GM23338 (cell line): ENCODE data around the gene GABBR1. TPM values are rescaled to one million over a fixed set of nuclear protein-coding genes. Genes with fewer than 3 reads are reported as not detected.

ENCODE experiments used
- ATAC-seq: fragments of 200-7000 bp; cut with Tn5 transposase; 3 replicates; pipeline ENCODE4 v1.9.1; 2020
- DNase-seq: peaks from one replicate; pipeline ENCODE4 v3.0.0-alpha.2; 2015; ENCODE audit warnings: low spot score
- H2AFZ ChIP-seq: fragments of 200-600 bp; sonication (generic); 2 replicates; pipeline ENCODE4 v1.8.0; 2016; ENCODE audit warnings: antibody characterized with exemption, mild to moderate bottlenecking, moderate library complexity
- H3F3A ChIP-seq: fragments of 200-600 bp; sonication (generic); replicated peaks from 2 replicates; pipeline ENCODE4 v1.8.0; 2017; ENCODE audit warnings: antibody characterized with exemption, mixed run types, low read depth
- H3K27ac ChIP-seq: fragments of 200-600 bp; sonication (generic); 2 replicates; pipeline ENCODE4 v1.6.1; 2016; ENCODE audit warnings: low read depth
- H3K27me3 ChIP-seq: fragments of 200-600 bp; sonication (generic); 2 replicates; pipeline ENCODE4 v1.8.0; 2016; ENCODE audit warnings: mild to moderate bottlenecking, mixed run types, moderate library complexity; ENCODE audit not compliant: insufficient read depth
- H3K36me3 ChIP-seq: fragments of 200-600 bp; sonication (generic); 2 replicates; pipeline ENCODE4 v1.8.0; 2016; ENCODE audit warnings: mild to moderate bottlenecking; ENCODE audit not compliant: insufficient read depth
- H3K4me1 ChIP-seq: fragments of 200-600 bp; sonication (generic); 2 replicates; pipeline ENCODE4 v1.8.0; 2016; ENCODE audit warnings: mild to moderate bottlenecking, moderate library complexity; ENCODE audit not compliant: insufficient read depth
- H3K4me2 ChIP-seq: fragments of 200-600 bp; sonication (generic); 2 replicates; pipeline ENCODE4 v1.7.1; 2017; ENCODE audit warnings: mixed run types
- H3K4me3 ChIP-seq: fragments of 200-600 bp; sonication (generic); 2 replicates; pipeline ENCODE4 v1.6.1; 2016; ENCODE audit warnings: mixed run types
- H3K79me2 ChIP-seq: fragments of 200-600 bp; sonication (generic); replicated peaks from 2 replicates; pipeline ENCODE4 v1.8.0; 2017; ENCODE audit warnings: mild to moderate bottlenecking; ENCODE audit not compliant: insufficient read depth
- H3K9me2 ChIP-seq: fragments of 200-600 bp; sonication (generic); 2 replicates; pipeline ENCODE4 v1.8.0; 2017; ENCODE audit not compliant: insufficient read depth
- H4K20me1 ChIP-seq: fragments of 200-600 bp; sonication (generic); replicated peaks from 2 replicates; pipeline ENCODE4 v1.8.0; 2017; ENCODE audit warnings: mild to moderate bottlenecking; ENCODE audit not compliant: insufficient read depth
- H3K27ac Mint-ChIP-seq: 2 replicates; pipeline ENCODE4 v1.8.0; 2020; ENCODE audit warnings: inconsistent platforms, mild to moderate bottlenecking, moderate library complexity, mixed read lengths
- H3K27me3 Mint-ChIP-seq: 3 replicates; pipeline ENCODE4 v1.8.0; 2022; ENCODE audit warnings: low read depth, mild to moderate bottlenecking, moderate library complexity, mixed read lengths, inconsistent platforms; ENCODE audit not compliant: insufficient read depth, poor library complexity
- H3K36me3 Mint-ChIP-seq: 3 replicates; pipeline ENCODE4 v1.8.0; 2021; ENCODE audit warnings: low read depth, mild to moderate bottlenecking, inconsistent platforms, moderate library complexity, mixed read lengths
- H3K4me1 Mint-ChIP-seq: 3 replicates; pipeline ENCODE4 v1.8.0; 2020; ENCODE audit warnings: mild to moderate bottlenecking, inconsistent platforms, mixed read lengths
- H3K4me3 Mint-ChIP-seq: 3 replicates; pipeline ENCODE4 v1.8.0; 2021; ENCODE audit warnings: moderate library complexity, mild to moderate bottlenecking, inconsistent platforms, mixed read lengths
- H3K9me3 Mint-ChIP-seq: 3 replicates; pipeline ENCODE4 v1.8.0; 2020; ENCODE audit warnings: moderate library complexity, mild to moderate bottlenecking, inconsistent platforms, mixed read lengths
- CREB1 ChIP-seq: fragments of 250-450 bp; sonication (Bioruptor Pico); IDR thresholded peaks from 2 replicates; pipeline ENCODE4 v1.5.0; 2020; ENCODE audit warnings: low read depth, mild to moderate bottlenecking, moderate library complexity
- EZH2phosphoT487 ChIP-seq: fragments of 200-600 bp; sonication (generic); IDR thresholded peaks from one replicate; pipeline ENCODE4 v1.8.1; 2018; ENCODE audit warnings: antibody characterized with exemption; ENCODE audit not compliant: unreplicated experiment
- JUNB ChIP-seq: IDR thresholded peaks from one replicate; pipeline ENCODE4 v1.6.1; 2016; ENCODE audit warnings: antibody characterized with exemption; ENCODE audit not compliant: unreplicated experiment
- NANOG ChIP-seq: IDR thresholded peaks from 2 replicates; pipeline ENCODE4 v1.6.1; 2016; ENCODE audit warnings: antibody characterized with exemption, borderline replicate concordance
- POLR2AphosphoS5 ChIP-seq: IDR thresholded peaks from 2 replicates; pipeline ENCODE4 v1.6.1; 2016; ENCODE audit warnings: antibody characterized with exemption, low read depth
- STAT1 ChIP-seq: IDR thresholded peaks from one replicate; pipeline ENCODE4 v1.6.1; 2016; ENCODE audit warnings: antibody characterized with exemption; ENCODE audit not compliant: unreplicated experiment
- polyA plus RNA-seq: library from polyadenylated mRNA; unstranded; fragments of >200 nt; fragmentation: Nextera tagmentation; extraction: Ambion mirVana; gene quantifications from 2 replicates; pipeline ENCODE4 v1.2.1, GENCODE V29; 2016
- total RNA-seq: library from RNA; depleted of rRNA; stranded (reverse); fragments of >200 nt; shearing (Covaris generic); gene quantifications from 2 replicates; pipeline ENCODE4 v1.2.3, GENCODE V29; 2014
- TF ChIP-seq, protein P1 (sequence below): IDR thresholded peaks from 2 replicates; pipeline ENCODE4 v1.6.1; 2016; ENCODE audit warnings: antibody characterized with exemption
- TF ChIP-seq, protein P2 (sequence below), 2 experiments: fragments of 200-600 bp in 1 of 2; sonication (generic) in 1 of 2; conservative IDR thresholded peaks; 2 replicates each; pipeline versions ENCODE4 v1.5.1 to v1.6.1; 2016 to 2017; ENCODE audit warnings: antibody characterized with exemption in 2 of 2, low read depth in 2 of 2, mild to moderate bottlenecking in 2 of 2, moderate library complexity in 1 of 2
- TF ChIP-seq, protein P3 (sequence below): fragments of 250-450 bp; sonication (Bioruptor Pico); IDR thresholded peaks from 2 replicates; pipeline ENCODE4 v1.5.0; 2020; ENCODE audit warnings: mild to moderate bottlenecking, moderate library complexity

Gene GABBR1
- total and polyA plus RNA-seq, 2 experiments from 2014 or later = 42.8 to 78.9 TPM

DNA sequence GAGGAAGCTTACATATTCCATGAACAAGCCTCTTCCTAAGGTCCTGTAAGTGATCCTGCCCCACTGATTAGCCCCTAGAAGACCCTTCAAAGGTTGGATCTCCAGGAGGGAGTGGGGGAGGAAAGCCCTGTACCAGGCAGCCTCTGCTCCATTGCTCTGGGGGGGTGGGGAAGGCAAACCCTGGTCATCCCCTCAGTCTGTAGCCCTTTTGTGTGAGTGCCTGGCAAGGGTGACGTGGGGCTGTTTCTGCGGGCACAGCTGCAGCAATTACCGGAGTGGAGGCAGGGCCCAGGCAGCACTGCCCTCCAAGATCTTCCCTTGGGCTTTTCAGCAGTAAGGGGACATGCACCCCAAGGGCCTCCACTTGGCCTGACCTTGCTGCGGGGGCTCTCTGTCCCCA is 23.8 kb upstream of the GABBR1 start, which contains the start of gene MOG:
Gene MOG, plus strand, starts transcription at position 295 of the 400 bp plus-strand sequence. CDS start 118 bp downstream, outside the sequence.
- peaks cover 34% of the 10 kb centered on the region for H3K4me1 Mint-ChIP-seq
- no peak for ATAC-seq
- peaks cover 3% of the 10 kb centered on the region; the same call in 1 of the 2 replicates for H3F3A ChIP-seq
- H3K9me3 Mint-ChIP-seq = no peaks in the 10 kb centered on the region
- H3K4me2 ChIP-seq = no peak within 1 kb of the TSS
- H3K4me1 ChIP-seq = peaks cover 10% of the 10 kb centered on the region
- no peak within 1 kb of the TSS for H3K4me3 Mint-ChIP-seq
- peak within 1 kb of the TSS; percentile 16; the same call in 1 of the 2 replicates for H2AFZ ChIP-seq
- H3K27me3 ChIP-seq = no peaks in the 10 kb centered on the region
- no peak for TF ChIP-seq STAT1
- TF ChIP-seq EZH2phosphoT487 = no peak
- TF ChIP-seq POLR2AphosphoS5 = no peak
- no peak within 1 kb of the TSS for H3K27ac Mint-ChIP-seq
- H3K27me3 Mint-ChIP-seq = peaks cover 6% of the 10 kb centered on the region
- H4K20me1 ChIP-seq = no peaks in the 10 kb centered on the region
- H3K36me3 ChIP-seq = no peaks in the 10 kb centered on the region
- H3K9me2 ChIP-seq = no peaks in the 10 kb centered on the region
- no peak for DNase-seq
- peaks cover 4% of the 10 kb centered on the region; the same call in 1 of the 3 replicates for H3K36me3 Mint-ChIP-seq
- no peak within 1 kb of the TSS for H3K27ac ChIP-seq
- H3K4me3 ChIP-seq = no peak within 1 kb of the TSS
- no peaks in the 10 kb centered on the region for H3K79me2 ChIP-seq

DNA sequence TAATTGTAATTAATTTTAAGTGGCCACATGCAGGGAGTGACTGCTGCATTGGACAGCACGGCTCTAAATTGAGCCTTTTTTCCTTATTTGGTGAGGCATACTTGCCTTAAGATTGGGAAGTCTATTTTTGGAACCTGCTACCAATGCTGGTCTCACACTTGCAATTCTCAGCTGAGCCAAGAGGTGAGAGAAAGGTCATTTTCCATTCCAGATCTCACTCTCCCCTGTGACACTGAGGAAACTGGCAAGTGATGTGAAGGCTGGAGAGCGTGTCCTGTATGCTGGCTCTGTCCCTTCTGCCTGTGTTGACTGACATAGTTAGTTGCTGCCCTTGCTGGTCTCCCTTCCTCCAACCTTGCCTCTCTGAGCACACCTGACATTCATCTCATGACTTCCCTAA is 23.2 kb upstream of the GABBR1 start:
- H3K9me3 Mint-ChIP-seq = no peaks in the 10 kb centered on the region
- TF ChIP-seq CREB1 (CRISPR knock-in tag) = no peak
- no peak for TF ChIP-seq NANOG
- TF ChIP-seq, protein P1, sequence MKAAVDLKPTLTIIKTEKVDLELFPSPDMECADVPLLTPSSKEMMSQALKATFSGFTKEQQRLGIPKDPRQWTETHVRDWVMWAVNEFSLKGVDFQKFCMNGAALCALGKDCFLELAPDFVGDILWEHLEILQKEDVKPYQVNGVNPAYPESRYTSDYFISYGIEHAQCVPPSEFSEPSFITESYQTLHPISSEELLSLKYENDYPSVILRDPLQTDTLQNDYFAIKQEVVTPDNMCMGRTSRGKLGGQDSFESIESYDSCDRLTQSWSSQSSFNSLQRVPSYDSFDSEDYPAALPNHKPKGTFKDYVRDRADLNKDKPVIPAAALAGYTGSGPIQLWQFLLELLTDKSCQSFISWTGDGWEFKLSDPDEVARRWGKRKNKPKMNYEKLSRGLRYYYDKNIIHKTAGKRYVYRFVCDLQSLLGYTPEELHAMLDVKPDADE = no peak
- TF ChIP-seq, protein P2, sequence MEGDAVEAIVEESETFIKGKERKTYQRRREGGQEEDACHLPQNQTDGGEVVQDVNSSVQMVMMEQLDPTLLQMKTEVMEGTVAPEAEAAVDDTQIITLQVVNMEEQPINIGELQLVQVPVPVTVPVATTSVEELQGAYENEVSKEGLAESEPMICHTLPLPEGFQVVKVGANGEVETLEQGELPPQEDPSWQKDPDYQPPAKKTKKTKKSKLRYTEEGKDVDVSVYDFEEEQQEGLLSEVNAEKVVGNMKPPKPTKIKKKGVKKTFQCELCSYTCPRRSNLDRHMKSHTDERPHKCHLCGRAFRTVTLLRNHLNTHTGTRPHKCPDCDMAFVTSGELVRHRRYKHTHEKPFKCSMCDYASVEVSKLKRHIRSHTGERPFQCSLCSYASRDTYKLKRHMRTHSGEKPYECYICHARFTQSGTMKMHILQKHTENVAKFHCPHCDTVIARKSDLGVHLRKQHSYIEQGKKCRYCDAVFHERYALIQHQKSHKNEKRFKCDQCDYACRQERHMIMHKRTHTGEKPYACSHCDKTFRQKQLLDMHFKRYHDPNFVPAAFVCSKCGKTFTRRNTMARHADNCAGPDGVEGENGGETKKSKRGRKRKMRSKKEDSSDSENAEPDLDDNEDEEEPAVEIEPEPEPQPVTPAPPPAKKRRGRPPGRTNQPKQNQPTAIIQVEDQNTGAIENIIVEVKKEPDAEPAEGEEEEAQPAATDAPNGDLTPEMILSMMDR (conservative IDR thresholded peaks at IDR 0.05; ENCODE audit: low read depth in 2 of 2) = no peak
- TF ChIP-seq, protein P3, sequence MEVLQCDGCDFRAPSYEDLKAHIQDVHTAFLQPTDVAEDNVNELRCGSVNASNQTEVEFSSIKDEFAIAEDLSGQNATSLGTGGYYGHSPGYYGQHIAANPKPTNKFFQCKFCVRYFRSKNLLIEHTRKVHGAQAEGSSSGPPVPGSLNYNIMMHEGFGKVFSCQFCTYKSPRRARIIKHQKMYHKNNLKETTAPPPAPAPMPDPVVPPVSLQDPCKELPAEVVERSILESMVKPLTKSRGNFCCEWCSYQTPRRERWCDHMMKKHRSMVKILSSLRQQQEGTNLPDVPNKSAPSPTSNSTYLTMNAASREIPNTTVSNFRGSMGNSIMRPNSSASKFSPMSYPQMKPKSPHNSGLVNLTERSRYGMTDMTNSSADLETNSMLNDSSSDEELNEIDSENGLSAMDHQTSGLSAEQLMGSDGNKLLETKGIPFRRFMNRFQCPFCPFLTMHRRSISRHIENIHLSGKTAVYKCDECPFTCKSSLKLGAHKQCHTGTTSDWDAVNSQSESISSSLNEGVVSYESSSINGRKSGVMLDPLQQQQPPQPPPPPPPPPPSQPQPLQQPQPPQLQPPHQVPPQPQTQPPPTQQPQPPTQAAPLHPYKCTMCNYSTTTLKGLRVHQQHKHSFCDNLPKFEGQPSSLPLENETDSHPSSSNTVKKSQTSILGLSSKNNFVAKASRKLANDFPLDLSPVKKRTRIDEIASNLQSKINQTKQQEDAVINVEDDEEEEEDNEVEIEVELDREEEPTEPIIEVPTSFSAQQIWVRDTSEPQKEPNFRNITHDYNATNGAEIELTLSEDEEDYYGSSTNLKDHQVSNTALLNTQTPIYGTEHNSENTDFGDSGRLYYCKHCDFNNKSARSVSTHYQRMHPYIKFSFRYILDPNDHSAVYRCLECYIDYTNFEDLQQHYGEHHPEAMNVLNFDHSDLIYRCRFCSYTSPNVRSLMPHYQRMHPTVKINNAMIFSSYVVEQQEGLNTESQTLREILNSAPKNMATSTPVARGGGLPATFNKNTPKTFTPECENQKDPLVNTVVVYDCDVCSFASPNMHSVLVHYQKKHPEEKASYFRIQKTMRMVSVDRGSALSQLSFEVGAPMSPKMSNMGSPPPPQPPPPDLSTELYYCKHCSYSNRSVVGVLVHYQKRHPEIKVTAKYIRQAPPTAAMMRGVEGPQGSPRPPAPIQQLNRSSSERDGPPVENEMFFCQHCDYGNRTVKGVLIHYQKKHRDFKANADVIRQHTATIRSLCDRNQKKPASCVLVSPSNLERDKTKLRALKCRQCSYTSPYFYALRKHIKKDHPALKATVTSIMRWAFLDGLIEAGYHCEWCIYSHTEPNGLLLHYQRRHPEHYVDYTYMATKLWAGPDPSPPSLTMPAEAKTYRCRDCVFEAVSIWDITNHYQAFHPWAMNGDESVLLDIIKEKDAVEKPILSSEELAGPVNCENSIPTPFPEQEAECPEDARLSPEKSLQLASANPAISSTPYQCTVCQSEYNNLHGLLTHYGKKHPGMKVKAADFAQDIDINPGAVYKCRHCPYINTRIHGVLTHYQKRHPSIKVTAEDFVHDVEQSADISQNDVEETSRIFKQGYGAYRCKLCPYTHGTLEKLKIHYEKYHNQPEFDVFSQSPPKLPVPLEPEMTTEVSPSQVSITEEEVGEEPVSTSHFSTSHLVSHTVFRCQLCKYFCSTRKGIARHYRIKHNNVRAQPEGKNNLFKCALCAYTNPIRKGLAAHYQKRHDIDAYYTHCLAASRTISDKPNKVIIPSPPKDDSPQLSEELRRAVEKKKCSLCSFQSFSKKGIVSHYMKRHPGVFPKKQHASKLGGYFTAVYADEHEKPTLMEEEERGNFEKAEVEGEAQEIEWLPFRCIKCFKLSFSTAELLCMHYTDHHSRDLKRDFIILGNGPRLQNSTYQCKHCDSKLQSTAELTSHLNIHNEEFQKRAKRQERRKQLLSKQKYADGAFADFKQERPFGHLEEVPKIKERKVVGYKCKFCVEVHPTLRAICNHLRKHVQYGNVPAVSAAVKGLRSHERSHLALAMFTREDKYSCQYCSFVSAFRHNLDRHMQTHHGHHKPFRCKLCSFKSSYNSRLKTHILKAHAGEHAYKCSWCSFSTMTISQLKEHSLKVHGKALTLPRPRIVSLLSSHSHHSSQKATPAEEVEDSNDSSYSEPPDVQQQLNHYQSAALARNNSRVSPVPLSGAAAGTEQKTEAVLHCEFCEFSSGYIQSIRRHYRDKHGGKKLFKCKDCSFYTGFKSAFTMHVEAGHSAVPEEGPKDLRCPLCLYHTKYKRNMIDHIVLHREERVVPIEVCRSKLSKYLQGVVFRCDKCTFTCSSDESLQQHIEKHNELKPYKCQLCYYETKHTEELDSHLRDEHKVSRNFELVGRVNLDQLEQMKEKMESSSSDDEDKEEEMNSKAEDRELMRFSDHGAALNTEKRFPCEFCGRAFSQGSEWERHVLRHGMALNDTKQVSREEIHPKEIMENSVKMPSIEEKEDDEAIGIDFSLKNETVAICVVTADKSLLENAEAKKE (CRISPR knock-in tag) = no peak
- TF ChIP-seq POLR2AphosphoS5 = no peak
- TF ChIP-seq STAT1 = no peak
- no peak for TF ChIP-seq JUNB

More for the DNA sequence above, 23.2 kb upstream of the GABBR1 start:
- H3K27ac ChIP-seq = no peak overlapping the region
- H3F3A ChIP-seq = no peaks in the 10 kb centered on the region
- no peak overlapping the region for H2AFZ ChIP-seq
- H3K4me3 ChIP-seq = no peak overlapping the region
- no peak overlapping the region for H3K4me2 ChIP-seq
- peaks cover 4% of the 10 kb centered on the region; the same call in 1 of the 3 replicates for H3K36me3 Mint-ChIP-seq
- no peak overlapping the region for H3K4me3 Mint-ChIP-seq
- peaks cover 4% of the 10 kb centered on the region for H3K27me3 Mint-ChIP-seq
- no peaks in the 10 kb centered on the region for H3K9me2 ChIP-seq
- no peaks in the 10 kb centered on the region for H3K27me3 ChIP-seq
- peaks cover 34% of the 10 kb centered on the region for H3K4me1 Mint-ChIP-seq
- H3K36me3 ChIP-seq = no peaks in the 10 kb centered on the region
- H3K4me1 ChIP-seq = peaks cover 14% of the 10 kb centered on the region
- no peak for ATAC-seq
- DNase-seq = no peak
- no peak overlapping the region for H3K27ac Mint-ChIP-seq
- no peaks in the 10 kb centered on the region for H3K79me2 ChIP-seq
- no peaks in the 10 kb centered on the region for H4K20me1 ChIP-seq
